Right atrium auricular region (tissue), 2 donors: ENCODE results near the gene COX6B2. TPM values are rescaled to one million over a fixed set of nuclear protein-coding genes. Genes with fewer than 3 reads are reported as not detected.

ENCODE experiments used
- DNase-seq: peaks from one replicate; pipeline ENCODE4 v3.0.0-alpha.2; 2019; ENCODE audit warnings: low spot score
- H3K27ac ChIP-seq, 2 donors: fragments of 200-600 bp; sonication (generic); 1 replicate in 1 of 2; 2 replicates in 1 of 2; pipeline ENCODE4 v1.5.1; 2016 to 2019
- H3K27me3 ChIP-seq, 2 donors: fragments of 200-600 bp; sonication (generic); one replicate each; pipeline versions ENCODE4 v1.5.1 to v1.6.0; 2017 to 2019
- H3K36me3 ChIP-seq: fragments of 200-600 bp; sonication (generic); one replicate; pipeline ENCODE4 v1.5.1; 2016
- H3K4me1 ChIP-seq, 2 donors: fragments of 200-600 bp; sonication (generic); one replicate each; pipeline versions ENCODE4 v1.5.1 to v1.6.0; 2017 to 2019
- H3K4me3 ChIP-seq, 2 donors: fragments of 200-600 bp; sonication (generic); 1 replicate in 1 of 2; 2 replicates in 1 of 2; pipeline ENCODE4 v1.5.1; 2017 to 2019; ENCODE audit warnings: mild to moderate bottlenecking in 1 of 2, moderate library complexity in 1 of 2
- H3K9me3 ChIP-seq, 2 donors: fragments of 200-600 bp; sonication (generic); one replicate each; pipeline ENCODE4 v1.5.1; 2019
- CTCF ChIP-seq, 2 donors: fragments of 200-600 bp; sonication (generic); IDR thresholded peaks; one replicate each; pipeline ENCODE4 v1.5.1; 2019; ENCODE audit warnings: antibody characterized with exemption in 2 of 2
- total RNA-seq, 2 donors: library from RNA; depleted of rRNA; stranded (reverse); fragments of >200 nt; gene quantifications; one replicate each; pipeline ENCODE4 v1.1.0, GENCODE V29; 2016

The COX6B2 gene
- total RNA-seq, 2 donors from 2014 or later: not detected

GRCh38 chr19:55376241-55376933 lies 21.9 kb upstream of the COX6B2 start, which contains the start of gene TMEM190:
TMEM190 (plus strand) TSS chr19:55376826; CDS start chr19:55376854, 28 bp downstream.
- H3K4me1 ChIP-seq: peaks cover 0 to 7% of the 10 kb centered on the region in 2 donors
- no peak for TF ChIP-seq CTCF (IDR thresholded peaks at IDR 0.05)
- H3K27me3 ChIP-seq: peaks cover 3 to 25% of the 10 kb centered on the region in 2 donors
- H3K27ac ChIP-seq: no peak within 1 kb of the TSS
- DNase-seq: no peak
- H3K4me3 ChIP-seq: no peak within 1 kb of the TSS
- H3K9me3 ChIP-seq: no peaks in the 10 kb centered on the region
- no peaks in the 10 kb centered on the region for H3K36me3 ChIP-seq

GRCh38 chr19:55373993-55374757 lies 19.7 kb upstream of the COX6B2 start:
- no peaks in the 10 kb centered on the region for H3K9me3 ChIP-seq
- peaks cover 0 to 16% of the 10 kb centered on the region in 2 donors for H3K4me1 ChIP-seq
- no peak for TF ChIP-seq CTCF (IDR thresholded peaks at IDR 0.05)
- no peak overlapping the region for H3K27ac ChIP-seq
- no peak for DNase-seq
- peaks cover 7 to 38% of the 10 kb centered on the region in 2 donors for H3K27me3 ChIP-seq
- no peaks in the 10 kb centered on the region for H3K36me3 ChIP-seq
- H3K4me3 ChIP-seq: no peak overlapping the region

- Histone ChIP-seq H3K4me1 (peaks cover 0 to 22% of the 10 kb centered on the region in 2 donors), H3K36me3 (no peaks in the 10 kb centered on the region), H3K27me3 (peaks cover 12 to 45% of the 10 kb centered on the region in 2 donors), H3K27ac (no peak overlapping the region), H3K4me3 (no peak overlapping the region), H3K9me3 (no peaks in the 10 kb centered on the region)
- DNase-seq: no peak
- no peak for TF ChIP-seq CTCF (IDR thresholded peaks at IDR 0.05)
These were observed 18.9 kb upstream of the COX6B2 start for GRCh38 chr19:55373306-55373992.

- TF ChIP-seq CTCF (IDR thresholded peaks at IDR 0.05): no peak
- DNase-seq: no peak
- Histone ChIP-seq H3K27ac (no peak overlapping the region), H3K36me3 (no peaks in the 10 kb centered on the region), H3K27me3 (peaks cover 15 to 50% of the 10 kb centered on the region in 2 donors), H3K4me3 (no peak overlapping the region), H3K9me3 (no peaks in the 10 kb centered on the region), H3K4me1 (peaks cover 0 to 17% of the 10 kb centered on the region in 2 donors)
These were observed 18.0 kb upstream of the COX6B2 start for GRCh38 chr19:55372316-55373081.

- peaks cover 15 to 42% of the 10 kb centered on the region in 2 donors for H3K27me3 ChIP-seq
- H3K4me1 ChIP-seq: peaks cover 0 to 14% of the 10 kb centered on the region in 2 donors
- DNase-seq: no peak
- no peak within 1 kb of the TSS for H3K27ac ChIP-seq
- no peaks in the 10 kb centered on the region for H3K9me3 ChIP-seq
- H3K36me3 ChIP-seq: no peaks in the 10 kb centered on the region
- no peak for TF ChIP-seq CTCF (IDR thresholded peaks at IDR 0.05)
- peak within 1 kb of the TSS in 1 of 2 donors; percentile 38 for H3K4me3 ChIP-seq
These were observed 15.9 kb upstream of the COX6B2 start, which contains the start of gene IL11 for GRCh38 chr19:55370305-55370988. IL11 (minus strand) TSS chr19:55370463; CDS start chr19:55370310, 153 bp downstream.
